MCF 10A (cell line): ENCODE results near the gene CAMTA1. TPM values are rescaled to one million over a fixed set of nuclear protein-coding genes. Genes with fewer than 3 reads are reported as not detected.

Experiments
- BruUV-seq: library from RNA; stranded (reverse); fragments of 400-500 nt; replicated peaks from 2 replicates; lab custom pipeline; 2021; lab: Mats Ljungman, UMichigan
- CTCF ChIA-PET: fragments of 300-600 bp; sonication (Branson Sonifier 250); formaldehyde crosslinking; extraction: SDS; loops from one replicate; lab custom pipeline; 2021; ENCODE audit warnings: antibody characterized with exemption, inconsistent platforms; lab: Yijun Ruan, JAX
- POLR2A ChIA-PET: fragments of 300-600, 350-650 bp; sonication (Branson Sonifier 250); formaldehyde crosslinking; extraction: SDS; loops from one replicate; lab custom pipeline; 2020; ENCODE audit warnings: antibody characterized with exemption, inconsistent platforms; lab: Yijun Ruan, JAX
- DNase-seq: peaks from one replicate; pipeline ENCODE4 v3.0.0-alpha.2; 2018; ENCODE audit not compliant: unreplicated experiment
- H3K27ac Mint-ChIP-seq: one replicate; pipeline ENCODE4 v1.8.0; 2022; ENCODE audit warnings: mild to moderate bottlenecking, low read depth, mixed read lengths; ENCODE audit not compliant: unreplicated experiment
- H3K27me3 Mint-ChIP-seq: one replicate; pipeline ENCODE4 v1.8.0; 2022; ENCODE audit warnings: mixed read lengths; ENCODE audit not compliant: insufficient read depth, unreplicated experiment
- H3K36me3 Mint-ChIP-seq: one replicate; pipeline ENCODE4 v1.8.0; 2022; ENCODE audit warnings: mild to moderate bottlenecking, moderate library complexity, mixed read lengths; ENCODE audit not compliant: insufficient read depth, unreplicated experiment
- H3K4me1 Mint-ChIP-seq: one replicate; pipeline ENCODE4 v1.8.0; 2022; ENCODE audit warnings: mixed read lengths; ENCODE audit not compliant: insufficient read depth, unreplicated experiment
- H3K4me3 Mint-ChIP-seq: one replicate; pipeline ENCODE4 v1.8.0; 2022; ENCODE audit warnings: mild to moderate bottlenecking, moderate library complexity, mixed read lengths; ENCODE audit not compliant: unreplicated experiment
- H3K9me3 Mint-ChIP-seq: one replicate; pipeline ENCODE4 v1.8.0; 2022; ENCODE audit warnings: mixed read lengths; ENCODE audit not compliant: unreplicated experiment
- CTCF ChIP-seq: fragments of 200-600 bp; IDR thresholded peaks from one replicate; pipeline ENCODE4 v1.8.0; 2022; ENCODE audit warnings: antibody characterized with exemption, mild to moderate bottlenecking; ENCODE audit not compliant: unreplicated experiment
- intact Hi-C: fragments of 100-400 bp; cut with micrococcal nuclease; formaldehyde crosslinking; loops from 2 replicates; pipeline ENCODE4 v1.14.1; 2022
- total RNA-seq: library from RNA; stranded (reverse); gene quantifications from 2 replicates; pipeline ENCODE4 v1.2.3, GENCODE V29; 2022

Gene CAMTA1
- total RNA-seq, 1 experiment from 2014 or later, result 74.1 TPM

GRCh38 chr1:7404046-7404742 is 618.9 kb downstream of the CAMTA1 start:
- ChIA-PET POLR2A (no interaction called here), CTCF (no interaction called here)
- H3K9me3 Mint-ChIP-seq, result no peaks in the 10 kb centered on the region
- no peaks in the 10 kb centered on the region for H3K36me3 Mint-ChIP-seq
- TF ChIP-seq CTCF, result no peak
- H3K27ac Mint-ChIP-seq, result no peak overlapping the region
- peaks cover 19% of the 10 kb centered on the region for H3K4me1 Mint-ChIP-seq
- no peaks in the 10 kb centered on the region for H3K27me3 Mint-ChIP-seq
- no peak for DNase-seq
- intact Hi-C loops, result loop anchor here (5.0 kb wide), 1 partner anchor 137 kb away; no protein-coding TSS in a partner anchor
- H3K4me3 Mint-ChIP-seq, result no peak overlapping the region
- no TSS peak for BruUV-seq

GRCh38 chr1:7405844-7406500 is 620.7 kb downstream of the CAMTA1 start:
- no peak for DNase-seq
- no TSS peak for BruUV-seq
- no peak for TF ChIP-seq CTCF
- no peaks in the 10 kb centered on the region for H3K9me3 Mint-ChIP-seq
- H3K36me3 Mint-ChIP-seq, result no peaks in the 10 kb centered on the region
- no peak overlapping the region for H3K27ac Mint-ChIP-seq
- intact Hi-C loops, result no loop called here
- peaks cover 19% of the 10 kb centered on the region for H3K4me1 Mint-ChIP-seq
- ChIA-PET CTCF (no interaction called here), POLR2A (no interaction called here)
- H3K27me3 Mint-ChIP-seq, result no peaks in the 10 kb centered on the region
- no peak overlapping the region for H3K4me3 Mint-ChIP-seq

- peaks cover 12% of the 10 kb centered on the region for H3K4me1 Mint-ChIP-seq
- no peak overlapping the region for H3K27ac Mint-ChIP-seq
- no TSS peak for BruUV-seq
- no peaks in the 10 kb centered on the region for H3K27me3 Mint-ChIP-seq
- intact Hi-C loops, result no loop called here
- H3K4me3 Mint-ChIP-seq, result no peak overlapping the region
- CTCF ChIA-PET, result interaction anchor here (0.6 kb wide), 1 partner anchor 164 kb away, joined by 3 read pairs; no protein-coding TSS in a partner anchor
- DNase-seq, result no peak
- no peaks in the 10 kb centered on the region for H3K36me3 Mint-ChIP-seq
- POLR2A ChIA-PET, result no interaction called here
- TF ChIP-seq CTCF, result no peak
- no peaks in the 10 kb centered on the region for H3K9me3 Mint-ChIP-seq
These were observed 621.6 kb downstream of the CAMTA1 start for GRCh38 chr1:7406641-7407543.

GRCh38 chr1:7407544-7407895 is 622.3 kb downstream of the CAMTA1 start:
- Mint-ChIP-seq H3K4me1 (peaks cover 6% of the 10 kb centered on the region), H3K9me3 (no peaks in the 10 kb centered on the region), H3K27me3 (no peaks in the 10 kb centered on the region), H3K4me3 (no peak overlapping the region), H3K36me3 (no peaks in the 10 kb centered on the region), H3K27ac (no peak overlapping the region)
- no peak for TF ChIP-seq CTCF
- no peak for DNase-seq
- ChIA-PET POLR2A (no interaction called here), CTCF (interaction anchor here (0.6 kb wide), 1 partner anchor 165 kb away, joined by 3 read pairs; no protein-coding TSS in a partner anchor)
- intact Hi-C loops, result no loop called here
- no TSS peak for BruUV-seq
